ENCODE measurements around the gene TXNIP. TPM values are rescaled to one million over a fixed set of nuclear protein-coding genes. Genes with fewer than 3 reads are reported as not detected.
"Not testable (repeated sequence)": the region's sequence is repeated elsewhere in the genome, so short reads cannot be mapped to it uniquely, and the experiment has no call there.

TXNIP gene, protein sequence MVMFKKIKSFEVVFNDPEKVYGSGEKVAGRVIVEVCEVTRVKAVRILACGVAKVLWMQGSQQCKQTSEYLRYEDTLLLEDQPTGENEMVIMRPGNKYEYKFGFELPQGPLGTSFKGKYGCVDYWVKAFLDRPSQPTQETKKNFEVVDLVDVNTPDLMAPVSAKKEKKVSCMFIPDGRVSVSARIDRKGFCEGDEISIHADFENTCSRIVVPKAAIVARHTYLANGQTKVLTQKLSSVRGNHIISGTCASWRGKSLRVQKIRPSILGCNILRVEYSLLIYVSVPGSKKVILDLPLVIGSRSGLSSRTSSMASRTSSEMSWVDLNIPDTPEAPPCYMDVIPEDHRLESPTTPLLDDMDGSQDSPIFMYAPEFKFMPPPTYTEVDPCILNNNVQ
- 100 to 1,000 TPM; 387 to 577 (median 451) TPM for polyA plus RNA-seq (ENCODE audit: insufficient read length in 4 of 4)

DNA sequence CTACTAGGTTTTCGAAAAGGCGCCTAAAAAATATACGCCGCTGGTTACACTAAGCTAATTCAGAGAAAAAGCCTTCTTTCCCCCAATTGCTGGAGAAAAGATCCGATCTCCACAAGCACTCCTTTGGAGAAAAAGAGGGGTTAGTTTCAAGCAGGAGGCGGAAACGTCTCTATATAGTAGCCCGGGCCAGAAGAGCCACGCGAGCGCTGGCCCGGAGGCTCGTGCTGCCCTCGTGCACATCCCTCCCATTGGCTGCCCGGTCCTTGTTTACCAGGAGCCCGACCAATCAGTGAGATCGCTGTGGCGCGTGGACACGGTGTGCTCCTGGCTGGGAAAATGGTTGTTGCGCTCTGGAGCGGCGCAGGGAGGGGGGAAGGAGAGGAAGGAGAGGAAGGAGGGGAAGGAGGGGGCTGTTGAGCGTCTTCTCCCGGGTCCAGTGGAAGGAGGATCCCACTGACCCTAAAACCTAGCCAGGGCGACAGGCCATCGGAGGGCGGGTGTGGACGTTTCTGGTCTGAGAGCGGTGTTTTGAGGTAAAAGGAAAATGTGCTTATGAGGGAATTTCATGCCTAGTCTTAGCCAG lies at the start of gene TXNIP:
TXNIP (minus strand) TSS at position 147 of the 583 bp plus-strand sequence. CDS start 313 bp downstream, outside the sequence.
- peak; percentile 96 to 99 (median 97) for DNase-seq (ENCODE audit: low read depth in 4 of 4, low spot score in 2 of 4)

DNA sequence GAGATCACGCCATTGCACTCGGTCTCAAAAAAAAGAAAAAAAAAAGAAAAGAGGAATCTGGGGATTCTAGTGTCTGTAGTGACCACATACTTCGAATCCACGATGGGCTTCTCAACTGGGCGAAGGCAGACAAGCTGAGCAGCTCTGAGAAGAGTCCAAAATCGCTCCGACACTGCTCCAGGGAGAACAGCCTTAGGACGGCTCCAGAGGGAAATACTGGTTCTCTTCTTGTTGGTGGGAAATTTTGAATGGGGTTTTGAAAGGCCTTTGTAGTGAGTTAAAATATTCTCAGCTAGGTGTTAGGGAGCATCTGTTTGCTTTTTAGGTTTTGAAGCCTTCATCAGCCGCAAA lies 43.4 kb upstream of the TXNIP start:
- DNase-seq (ENCODE audit: low read depth in 4 of 4, low spot score in 2 of 4): no peak

- peak in 3 of 4 donors; percentile 76 to 90 (median 90) for DNase-seq (ENCODE audit: low read depth in 4 of 4, low spot score in 2 of 4)
Measured at GRCh38 chr1:146036965-146037646, 40.7 kb upstream of the TXNIP start.

DNA sequence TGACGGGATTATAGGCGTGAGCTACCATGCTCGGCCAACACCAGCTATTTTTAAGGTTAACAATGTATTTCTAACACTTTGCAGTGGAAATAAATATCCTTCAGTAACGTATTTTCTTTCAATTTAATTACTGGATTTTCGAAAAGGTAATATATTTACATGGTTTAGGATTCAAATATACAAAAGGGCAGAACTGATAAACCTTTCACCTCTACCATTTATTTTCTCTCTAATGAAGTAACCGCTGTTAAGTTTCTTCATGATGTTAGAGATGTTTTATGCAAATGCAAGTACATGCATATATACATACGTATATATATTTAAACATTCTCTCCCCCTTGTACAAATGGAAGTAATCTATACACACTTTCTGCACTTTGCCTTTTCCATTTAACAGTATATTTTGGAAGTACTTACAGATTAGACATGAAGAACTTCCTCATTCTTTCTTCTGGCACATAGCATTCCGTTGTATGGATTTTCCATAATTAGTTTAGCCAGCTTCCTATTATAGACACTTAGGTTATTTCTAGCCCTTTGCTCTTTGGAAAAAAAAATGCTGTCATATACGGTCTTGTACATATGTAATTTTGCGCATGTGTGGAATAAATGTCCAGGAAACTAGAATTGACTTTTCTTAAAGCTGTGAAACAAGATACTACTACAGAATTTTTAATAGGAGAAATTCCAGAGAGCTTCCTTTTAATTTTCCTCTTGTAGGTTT lies 40.0 kb upstream of the TXNIP start:
- DNase-seq (ENCODE audit: low read depth in 4 of 4, low spot score in 2 of 4): no peak

DNA sequence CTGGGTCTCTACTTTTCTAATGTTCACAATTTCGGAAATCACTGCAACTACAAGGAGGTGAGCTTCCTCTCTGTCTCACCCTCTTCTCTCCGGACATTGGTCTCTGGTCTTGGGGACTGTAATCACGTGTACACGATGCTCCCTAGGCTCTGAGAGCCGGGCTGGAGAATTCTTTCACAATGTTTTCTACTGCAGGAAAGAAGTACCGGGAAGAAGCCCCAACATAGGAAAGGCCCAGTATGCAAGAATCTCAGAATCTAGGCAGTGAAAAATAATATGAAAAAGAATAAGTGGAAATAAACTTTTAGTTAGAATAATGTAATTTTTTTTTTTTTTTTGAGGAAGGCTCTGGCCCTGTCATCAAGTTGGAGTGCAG lies 38.7 kb upstream of the TXNIP start:
- DNase-seq (ENCODE audit: low read depth in 4 of 4, low spot score in 2 of 4): no peak

GRCh38 chr1:146032631-146033219 lies 36.3 kb upstream of the TXNIP start:
- DNase-seq (ENCODE audit: low read depth in 4 of 4, low spot score in 2 of 4): peak in 1 of 4 donors; percentile 43

DNA sequence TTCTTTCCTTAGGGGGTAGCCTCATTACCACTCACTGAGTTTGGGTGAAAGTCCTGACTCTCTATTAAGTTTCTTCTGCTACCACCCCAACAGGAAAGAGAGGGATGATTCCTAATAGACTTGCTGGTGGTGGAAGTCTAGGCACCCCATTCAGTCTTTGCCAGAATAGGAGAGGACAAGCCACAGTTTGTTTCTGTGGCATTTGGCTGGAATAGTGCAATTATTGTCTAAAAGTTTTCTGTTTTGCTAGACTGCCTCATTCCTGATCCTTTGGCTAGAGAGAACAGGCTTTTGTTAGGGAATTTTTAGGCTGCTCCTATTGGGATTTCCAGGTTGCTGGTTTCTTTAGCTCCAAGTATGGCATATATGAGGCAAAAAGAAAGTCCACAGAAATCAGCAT lies 35.1 kb upstream of the TXNIP start:
- DNase-seq (ENCODE audit: low read depth in 4 of 4, low spot score in 2 of 4): no peak

DNA sequence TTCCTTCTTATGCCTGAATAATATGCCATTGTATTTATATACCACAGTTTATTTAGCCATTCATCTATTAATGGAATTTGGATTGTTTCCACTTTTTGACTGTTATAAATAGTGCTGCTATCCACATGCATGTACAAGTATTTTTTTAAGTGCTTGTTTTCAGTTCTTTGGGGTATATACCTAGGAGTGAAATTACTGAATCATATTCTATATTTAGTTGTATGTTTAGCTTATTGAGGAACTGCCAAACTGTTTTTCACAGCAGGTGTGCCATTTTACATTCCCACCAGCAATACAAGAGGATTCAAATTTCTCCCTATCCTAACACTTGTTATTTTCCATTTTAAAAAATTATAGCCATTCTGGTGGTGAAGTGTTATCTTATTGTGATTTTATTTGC lies 32.7 kb upstream of the TXNIP start:
- DNase-seq (ENCODE audit: low read depth in 4 of 4, low spot score in 2 of 4): no peak

DNA sequence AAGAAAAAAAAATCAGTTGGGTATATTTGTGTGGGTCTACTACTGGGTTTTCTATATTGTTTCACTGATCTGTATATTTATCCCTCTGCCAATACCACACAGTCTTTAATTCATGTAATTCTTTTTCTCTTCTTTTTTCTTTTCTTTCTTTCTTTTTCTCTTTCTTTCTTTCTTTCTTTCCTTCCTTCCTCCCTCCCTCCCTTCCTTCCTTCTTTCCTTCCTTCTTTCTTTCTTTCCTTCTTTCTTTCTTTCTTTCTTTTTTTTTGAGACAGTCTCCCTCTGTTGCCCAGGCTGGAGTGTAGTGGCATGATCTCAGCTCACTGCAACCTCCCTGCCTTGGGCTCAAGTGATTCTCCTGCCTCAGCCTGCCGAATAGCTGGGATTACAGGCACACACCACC lies 30.3 kb upstream of the TXNIP start:
- DNase-seq (ENCODE audit: low read depth in 4 of 4, low spot score in 2 of 4): not testable (repeated sequence)

GRCh38 chr1:146025787-146026495 lies 29.6 kb upstream of the TXNIP start:
- DNase-seq (ENCODE audit: low read depth in 4 of 4, low spot score in 2 of 4): not testable (repeated sequence)

DNA sequence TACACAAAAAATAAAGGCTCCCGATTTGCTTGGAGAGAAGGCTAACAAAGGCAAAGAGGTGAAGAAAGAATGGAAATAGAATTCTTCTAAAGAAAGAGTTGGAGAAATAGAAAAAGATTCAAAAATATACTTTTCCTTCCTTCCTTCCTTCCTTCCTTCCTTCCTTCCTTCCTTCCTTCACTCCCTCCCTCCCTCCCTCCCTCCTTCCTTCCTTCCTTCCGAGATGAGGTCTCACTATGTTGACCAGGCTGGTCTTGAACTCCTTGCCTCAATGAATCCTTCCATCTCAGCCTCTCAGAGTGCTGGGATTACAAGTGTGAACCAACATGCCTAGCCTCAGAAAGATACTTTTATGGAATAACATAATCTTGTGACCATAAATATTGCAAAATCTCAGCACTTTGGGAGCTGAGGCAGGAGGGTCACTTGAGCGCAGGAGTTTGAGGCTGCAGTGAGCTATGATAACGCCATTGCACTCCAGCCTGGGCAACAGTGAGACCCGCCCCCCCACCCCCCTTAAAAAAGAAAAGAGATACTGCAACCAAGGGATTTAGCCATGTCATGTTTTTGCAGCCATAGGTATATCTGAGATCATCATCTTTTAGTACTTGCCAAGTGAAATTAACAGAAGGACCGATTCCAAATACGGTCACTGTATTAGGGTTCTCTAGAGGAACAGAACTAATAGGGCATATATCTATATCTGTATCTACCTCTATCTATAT lies 26.2 kb upstream of the TXNIP start:
- no peak for DNase-seq (ENCODE audit: low read depth in 4 of 4, low spot score in 2 of 4)

- DNase-seq (ENCODE audit: low read depth in 4 of 4, low spot score in 2 of 4): no peak
Measured at GRCh38 chr1:146021622-146022402, 25.4 kb upstream of the TXNIP start, which contains the start of gene HJV. Gene HJV (minus strand): TSS chr1:146021735. CDS start chr1:146020231, 1,504 bp downstream.

GRCh38 chr1:146021050-146021445 lies 24.7 kb upstream of the TXNIP start:
- no peak for DNase-seq (ENCODE audit: low read depth in 4 of 4, low spot score in 2 of 4)

DNA sequence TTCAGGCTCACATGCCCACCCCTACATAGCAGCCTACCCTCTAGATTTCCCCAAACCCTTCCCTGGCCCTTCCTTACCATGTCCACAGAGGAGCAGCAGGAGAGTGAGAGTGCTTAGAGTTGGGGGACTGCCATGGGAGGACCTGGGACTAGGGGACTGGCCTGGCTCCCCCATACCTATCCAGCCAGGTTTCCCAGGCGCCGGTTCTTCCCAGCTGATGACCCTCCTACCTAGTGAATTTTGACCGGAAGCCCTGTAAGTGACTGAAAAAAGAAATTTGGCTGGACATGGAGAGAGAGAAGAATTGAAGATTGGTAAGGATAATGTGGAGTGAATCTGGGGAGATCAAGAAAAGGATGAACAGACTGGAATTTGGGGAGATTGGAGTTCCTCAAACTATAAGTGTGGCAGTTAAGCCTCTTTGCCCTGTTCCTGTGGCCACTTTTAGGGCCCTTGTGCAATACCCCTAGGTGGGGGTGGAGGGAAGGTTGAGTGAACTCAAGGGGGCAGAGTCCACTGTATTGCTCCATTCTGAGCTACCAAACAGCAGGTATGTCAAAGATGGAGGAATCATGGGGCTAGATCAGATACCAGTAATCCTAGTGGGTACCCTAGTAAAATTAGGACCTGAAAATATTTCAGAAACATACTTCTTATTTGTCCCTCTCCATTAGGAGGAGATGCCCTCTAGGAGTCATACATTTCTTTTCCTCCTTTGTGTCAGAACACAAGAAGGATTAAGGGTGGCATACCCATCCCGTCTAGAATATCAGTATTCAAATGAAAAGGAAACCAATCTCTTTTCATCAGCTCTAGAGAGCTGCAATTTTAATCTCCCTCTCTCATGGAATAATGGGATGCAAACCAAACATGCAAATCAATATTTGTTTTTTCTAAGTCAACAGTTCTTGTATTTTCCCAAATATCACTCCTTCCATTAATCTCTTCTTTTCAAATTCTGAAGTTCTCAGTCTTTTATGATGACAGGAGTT lies 24.0 kb upstream of the TXNIP start:
- DNase-seq (ENCODE audit: low read depth in 4 of 4, low spot score in 2 of 4): no peak

GRCh38 chr1:146019231-146020057 lies 23.1 kb upstream of the TXNIP start:
- DNase-seq (ENCODE audit: low read depth in 4 of 4, low spot score in 2 of 4): no peak

GRCh38 chr1:146016891-146017290 lies 20.5 kb upstream of the TXNIP start:
- no peak for DNase-seq (ENCODE audit: low read depth in 4 of 4, low spot score in 2 of 4)
